T1000 (cell line): ENCODE data around the gene MGAT3.

ENCODE experiments used
- DNase-seq: peaks from one replicate; lab custom pipeline; 2025; ENCODE audit warnings: mixed read lengths; lab: John Stamatoyannopoulos, UW

MGAT3 gene

GRCh38 chr22:39471381-39472141, 14.7 kb downstream of the MGAT3 start:
- no peak for DNase-seq

DNA sequence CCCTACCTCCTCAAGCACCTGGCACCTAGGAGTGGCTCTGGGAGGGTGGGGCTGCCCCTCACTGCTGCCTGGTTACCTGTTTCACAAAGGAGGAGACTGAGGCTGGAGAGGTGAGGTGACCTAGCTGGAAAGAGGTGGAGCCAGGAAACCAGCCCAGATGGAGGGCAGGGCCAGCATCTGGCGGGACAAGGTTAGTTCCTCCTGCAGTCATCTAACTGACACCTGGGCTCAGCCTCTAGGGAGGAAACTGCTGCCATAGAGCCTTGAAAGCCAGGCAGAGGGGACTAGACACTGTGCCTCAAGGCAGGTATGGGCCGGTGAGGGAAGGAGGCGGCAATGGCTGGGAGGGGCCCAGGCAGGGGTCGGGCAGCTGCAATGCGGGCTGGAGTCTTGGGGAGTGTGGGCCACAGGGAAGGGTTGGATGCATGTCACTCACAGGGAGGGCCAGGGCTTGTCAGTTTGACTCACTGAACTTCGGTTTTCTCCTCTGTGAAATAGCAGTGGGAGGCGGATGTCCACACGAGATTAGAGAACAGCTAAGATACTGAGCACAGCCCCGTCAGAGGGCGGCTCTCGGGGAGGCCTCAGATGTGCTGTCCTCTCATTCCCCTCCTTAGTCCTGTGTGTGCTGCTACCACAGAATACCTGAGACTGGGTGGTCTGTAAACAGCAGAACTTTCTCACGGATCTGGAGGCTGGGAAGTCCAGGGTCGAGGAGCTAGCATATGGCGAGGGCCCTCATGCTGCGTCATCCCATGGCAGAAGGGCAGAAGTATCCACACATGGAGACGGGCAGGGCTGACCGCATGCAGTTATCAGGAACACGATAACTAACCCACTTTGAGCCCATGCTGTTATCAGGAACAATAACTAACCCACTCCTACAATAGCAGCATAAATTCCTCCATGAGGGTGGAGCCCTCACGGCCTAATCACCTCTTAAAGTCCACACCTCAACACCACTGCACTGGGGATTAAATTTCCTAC, 16.1 kb downstream of the MGAT3 start:
- DNase-seq = no peak

DNA sequence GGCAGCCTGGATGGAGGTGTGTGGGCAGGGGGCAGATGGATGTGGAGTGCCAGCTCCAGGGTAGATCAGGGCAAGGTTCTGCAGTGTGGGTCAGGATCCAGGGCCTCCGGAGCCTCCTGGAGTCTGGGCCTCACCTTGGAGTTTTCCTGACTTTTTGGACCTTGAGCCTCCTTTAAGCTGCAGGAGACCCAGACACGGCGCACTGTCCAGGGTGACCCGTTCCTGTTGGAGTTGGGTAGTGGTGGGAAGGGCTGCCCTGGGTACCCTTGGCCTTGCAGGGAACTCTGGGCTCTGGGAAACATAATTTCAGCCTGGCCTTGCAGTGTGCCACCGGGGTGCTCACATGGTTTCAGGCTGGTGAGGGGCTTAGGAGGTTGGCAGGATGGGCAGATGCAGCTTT, 17.0 kb downstream of the MGAT3 start:
- DNase-seq = no peak

DNA sequence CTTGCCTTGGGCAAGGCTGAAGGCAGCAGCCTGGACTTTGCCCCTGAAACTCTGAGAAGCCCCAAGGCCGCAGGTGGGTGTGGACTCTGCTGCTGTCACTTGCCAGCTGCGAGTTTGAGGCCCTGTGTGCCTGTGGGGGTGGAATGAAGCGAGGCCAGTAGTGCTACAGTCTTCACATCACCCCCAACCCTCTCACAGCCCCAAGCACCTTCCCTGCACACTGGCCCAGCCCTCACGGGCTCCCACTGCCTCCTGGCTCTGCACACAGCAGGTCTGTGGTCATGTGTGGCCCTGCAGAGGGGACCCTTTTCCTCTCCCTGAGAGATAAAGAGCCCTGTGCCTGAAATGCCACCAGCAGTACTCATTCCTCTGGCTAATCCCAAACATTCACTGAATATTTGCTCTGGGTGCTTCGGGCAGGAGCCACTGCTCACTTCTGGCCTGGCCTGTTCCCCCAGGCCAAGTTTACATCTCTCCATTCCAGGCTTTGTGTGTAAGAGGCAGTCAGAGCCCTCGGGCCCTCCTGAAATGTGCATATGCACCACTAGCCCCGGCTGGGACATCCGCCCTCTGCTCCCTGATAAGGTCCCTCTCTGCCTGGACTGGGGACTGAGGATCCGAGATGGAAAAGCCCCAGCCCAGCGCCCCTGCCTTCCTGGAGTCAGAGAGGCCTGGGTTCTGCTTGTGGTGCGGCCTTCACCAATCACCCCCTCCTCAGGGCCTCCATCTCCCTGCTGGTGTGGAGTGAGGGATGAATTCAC, 17.7 kb downstream of the MGAT3 start:
- no peak for DNase-seq

DNA sequence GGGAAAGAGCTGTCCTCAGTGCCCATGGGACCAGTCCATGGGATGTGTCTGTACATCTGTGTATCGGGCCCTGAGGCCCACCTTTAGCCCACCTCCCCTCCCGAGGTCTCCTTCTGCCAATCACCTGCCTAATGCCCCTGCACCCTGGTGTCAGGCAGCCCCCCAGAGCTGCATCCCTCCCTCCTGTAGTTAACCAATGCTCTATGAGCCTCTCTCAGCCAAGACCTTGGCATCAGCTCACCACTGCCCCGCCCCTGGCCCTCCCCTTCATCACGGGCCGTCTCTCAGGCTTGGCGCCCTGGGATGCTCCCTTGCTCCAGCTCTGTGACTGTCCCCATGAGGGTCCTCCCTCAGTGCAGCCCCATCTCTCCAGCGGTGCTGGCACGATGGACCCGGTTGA, 18.5 kb downstream of the MGAT3 start:
- DNase-seq = no peak

- DNase-seq = no peak
Observed at GRCh38 chr22:39475902-39476301, 19.1 kb downstream of the MGAT3 start.

GRCh38 chr22:39476664-39477063, 19.9 kb downstream of the MGAT3 start:
- no peak for DNase-seq

- no peak for DNase-seq
Observed at GRCh38 chr22:39477542-39477941, 20.7 kb downstream of the MGAT3 start.

- no peak for DNase-seq
Observed at GRCh38 chr22:39478441-39478850, 21.6 kb downstream of the MGAT3 start.

- no peak for DNase-seq
Observed at GRCh38 chr22:39479254-39479653, 22.4 kb downstream of the MGAT3 start.

DNA sequence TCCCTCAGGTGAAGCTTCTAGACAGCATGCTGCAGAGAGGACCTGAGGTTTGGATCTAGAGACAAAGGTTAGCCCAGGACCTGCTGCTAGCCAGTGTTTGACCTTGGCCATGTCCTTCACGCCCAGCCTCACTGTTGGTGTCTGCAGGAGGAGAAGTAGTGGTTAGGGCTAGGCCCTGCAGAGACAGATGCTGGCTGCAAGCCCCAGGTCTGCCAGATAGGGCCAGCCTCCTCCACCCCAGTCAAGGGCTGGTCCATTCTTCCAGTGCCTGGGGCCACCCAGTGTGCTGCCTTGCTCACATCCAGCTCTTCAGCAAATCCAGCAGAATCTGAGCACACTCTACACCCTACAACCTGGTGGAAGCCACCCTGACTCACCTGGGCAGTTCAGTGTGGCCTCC, 23.7 kb downstream of the MGAT3 start:
- no peak for DNase-seq

- DNase-seq = no peak
Observed at GRCh38 chr22:39481054-39481453, 24.2 kb downstream of the MGAT3 start.

- no peak for DNase-seq
Observed at GRCh38 chr22:39481595-39481994, 24.8 kb downstream of the MGAT3 start.

DNA sequence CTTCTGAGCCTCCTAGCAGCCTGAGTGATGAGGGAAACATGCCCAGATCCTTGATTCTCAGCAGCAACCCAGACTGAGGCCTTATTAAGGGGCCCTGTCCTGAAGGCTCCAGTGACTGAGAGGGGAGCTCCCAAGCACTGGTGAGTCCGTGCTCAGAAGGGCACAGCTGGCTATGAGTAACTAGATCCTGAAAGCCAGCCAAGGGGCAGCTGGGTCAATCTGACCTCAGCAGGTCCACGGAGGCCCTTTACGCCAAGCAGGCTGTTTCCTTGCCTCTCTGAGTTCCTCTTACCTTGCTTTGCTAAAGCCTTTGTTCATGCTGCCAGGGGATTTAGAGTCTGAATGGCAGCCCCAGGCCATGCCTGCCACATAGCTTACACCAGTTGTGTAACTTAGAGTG, 26.0 kb downstream of the MGAT3 start:
- no peak for DNase-seq

DNA sequence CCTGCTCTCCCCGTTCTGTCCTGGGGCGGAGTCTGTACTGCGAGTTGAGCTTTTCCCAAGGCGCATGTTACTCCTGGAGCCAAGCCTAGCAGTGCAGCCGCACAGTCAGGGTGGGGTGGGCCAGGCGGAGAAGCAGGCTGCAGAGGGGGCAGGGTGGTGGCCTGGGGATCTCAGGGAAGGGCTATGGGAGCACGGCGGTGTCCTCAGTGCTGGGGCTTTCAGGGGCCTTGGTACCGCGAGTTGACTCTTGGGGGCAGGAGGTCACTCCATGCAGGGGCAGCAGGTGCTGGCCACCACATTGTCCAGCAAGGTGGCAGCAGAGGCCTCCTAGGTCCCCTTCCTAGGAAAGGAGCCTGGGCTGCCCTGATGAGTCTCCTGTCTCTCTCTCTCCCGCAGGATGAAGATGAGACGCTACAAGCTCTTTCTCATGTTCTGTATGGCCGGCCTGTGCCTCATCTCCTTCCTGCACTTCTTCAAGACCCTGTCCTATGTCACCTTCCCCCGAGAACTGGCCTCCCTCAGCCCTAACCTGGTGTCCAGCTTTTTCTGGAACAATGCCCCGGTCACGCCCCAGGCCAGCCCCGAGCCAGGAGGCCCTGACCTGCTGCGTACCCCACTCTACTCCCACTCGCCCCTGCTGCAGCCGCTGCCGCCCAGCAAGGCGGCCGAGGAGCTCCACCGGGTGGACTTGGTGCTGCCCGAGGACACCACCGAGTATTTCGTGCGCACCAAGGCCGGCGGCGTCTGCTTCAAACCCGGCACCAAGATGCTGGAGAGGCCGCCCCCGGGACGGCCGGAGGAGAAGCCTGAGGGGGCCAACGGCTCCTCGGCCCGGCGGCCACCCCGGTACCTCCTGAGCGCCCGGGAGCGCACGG, 30.4 kb downstream of the MGAT3 start:
- DNase-seq = no peak

GRCh38 chr22:39487826-39488520, 31.2 kb downstream of the MGAT3 start:
- DNase-seq = no peak

DNA sequence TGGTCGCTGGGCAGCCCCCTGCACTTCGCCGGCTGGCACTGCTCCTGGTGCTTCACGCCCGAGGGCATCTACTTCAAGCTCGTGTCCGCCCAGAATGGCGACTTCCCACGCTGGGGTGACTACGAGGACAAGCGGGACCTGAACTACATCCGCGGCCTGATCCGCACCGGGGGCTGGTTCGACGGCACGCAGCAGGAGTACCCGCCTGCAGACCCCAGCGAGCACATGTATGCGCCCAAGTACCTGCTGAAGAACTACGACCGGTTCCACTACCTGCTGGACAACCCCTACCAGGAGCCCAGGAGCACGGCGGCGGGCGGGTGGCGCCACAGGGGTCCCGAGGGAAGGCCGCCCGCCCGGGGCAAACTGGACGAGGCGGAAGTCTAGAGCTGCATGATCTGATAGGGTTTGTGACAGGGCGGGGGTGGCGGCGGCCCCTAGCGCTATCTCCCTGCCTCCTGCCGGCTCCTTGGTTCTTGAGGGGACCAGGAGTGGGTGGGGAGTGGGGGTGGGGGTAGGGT, 31.8 kb downstream of the MGAT3 start:
- DNase-seq = no peak

- DNase-seq = no peak
Observed at GRCh38 chr22:39489094-39490068, 32.6 kb downstream of the MGAT3 start.

DNA sequence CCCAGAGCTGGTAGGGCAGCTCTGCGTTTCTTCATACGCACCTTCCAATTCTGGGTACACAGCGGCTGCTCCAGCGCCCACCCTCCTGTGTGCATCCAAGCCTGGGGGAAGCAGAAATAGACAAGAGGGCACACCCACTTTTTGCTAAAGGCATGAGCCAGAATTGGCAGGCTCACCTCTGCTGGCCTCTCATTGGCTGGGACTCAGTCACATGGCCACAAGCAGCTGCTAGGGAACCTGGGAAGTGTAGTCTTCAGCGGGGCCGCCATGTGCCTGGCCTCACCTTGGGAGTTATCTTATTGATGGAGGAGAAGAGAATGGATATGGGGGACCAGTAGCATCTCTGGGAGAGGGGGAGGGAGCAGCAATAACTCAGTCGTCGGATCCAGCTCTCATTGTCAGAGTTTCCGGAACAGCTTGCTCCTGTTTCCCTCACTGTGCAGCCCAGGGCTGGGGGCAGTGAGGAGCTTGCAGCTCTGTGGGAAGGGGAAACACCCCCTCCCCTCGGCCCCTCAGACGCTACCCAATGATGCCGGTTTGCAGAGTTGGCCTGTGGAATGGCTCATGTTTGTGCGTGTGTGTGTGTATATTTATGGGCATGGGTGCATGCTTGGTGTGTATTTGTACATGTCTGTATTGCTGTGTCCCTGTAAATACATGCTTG, 33.5 kb downstream of the MGAT3 start:
- no peak for DNase-seq
